HEK293T (cell line): ENCODE results near the gene KRTAP20-2.

ENCODE experiments used
- ARNT ChIP-seq: fragments of 450-650 bp; IDR thresholded peaks from 2 replicates; pipeline ENCODE4 v1.6.1; 2017; ENCODE audit warnings: mild to moderate bottlenecking
- BHLHE40 ChIP-seq: fragments of 450-650 bp; IDR thresholded peaks from 2 replicates; pipeline ENCODE4 v1.6.1; 2016; ENCODE audit warnings: mild to moderate bottlenecking, moderate library complexity, borderline replicate concordance
- FOXA1 ChIP-seq: fragments of 450-650 bp; IDR thresholded peaks from 2 replicates; pipeline ENCODE4 v1.6.1; 2016; ENCODE audit warnings: mild to moderate bottlenecking
- FOXK2 ChIP-seq: fragments of 450-650 bp; IDR thresholded peaks from 2 replicates; pipeline ENCODE4 v1.6.1; 2016; ENCODE audit warnings: mild to moderate bottlenecking
- FOXM1 ChIP-seq: fragments of 450-650 bp; IDR thresholded peaks from 2 replicates; pipeline ENCODE4 v1.6.1; 2017; ENCODE audit warnings: mild to moderate bottlenecking, borderline replicate concordance
- HDGF ChIP-seq: fragments of 450-650 bp; IDR thresholded peaks from 2 replicates; pipeline ENCODE4 v1.6.1; 2017; ENCODE audit warnings: antibody characterized with exemption, borderline replicate concordance
- SP1 ChIP-seq: fragments of 450-650 bp; IDR thresholded peaks from 2 replicates; pipeline ENCODE4 v1.6.1; 2017
- ZNF384 ChIP-seq: fragments of 450-650 bp; IDR thresholded peaks from 2 replicates; pipeline ENCODE4 v1.6.1; 2016
- TF ChIP-seq, protein P1 (sequence below): fragments of 450-650 bp; IDR thresholded peaks from 2 replicates; pipeline ENCODE4 v1.6.1; 2016

DNA sequence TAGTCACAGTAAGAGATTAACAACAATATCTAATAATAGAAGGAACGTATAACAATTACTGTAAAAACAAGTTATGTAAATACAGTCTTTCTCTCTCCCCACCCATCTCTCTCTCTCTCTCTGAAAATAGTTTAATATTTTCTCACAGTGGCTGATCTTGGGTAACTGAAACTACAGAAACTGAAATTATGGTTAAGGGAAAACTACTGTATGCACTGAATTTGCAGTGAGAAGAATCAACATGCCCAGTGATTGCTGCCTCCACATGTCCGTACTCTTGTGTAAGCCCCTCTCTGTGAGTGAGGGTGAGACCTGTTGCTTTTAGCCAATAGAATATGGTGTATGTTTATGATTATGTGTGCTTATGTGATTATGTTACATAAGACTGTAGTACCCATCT lies 22.9 kb upstream of the KRTAP20-2 start:
- no peak for TF ChIP-seq ARNT
- no peak for TF ChIP-seq SP1
- TF ChIP-seq, protein P1, sequence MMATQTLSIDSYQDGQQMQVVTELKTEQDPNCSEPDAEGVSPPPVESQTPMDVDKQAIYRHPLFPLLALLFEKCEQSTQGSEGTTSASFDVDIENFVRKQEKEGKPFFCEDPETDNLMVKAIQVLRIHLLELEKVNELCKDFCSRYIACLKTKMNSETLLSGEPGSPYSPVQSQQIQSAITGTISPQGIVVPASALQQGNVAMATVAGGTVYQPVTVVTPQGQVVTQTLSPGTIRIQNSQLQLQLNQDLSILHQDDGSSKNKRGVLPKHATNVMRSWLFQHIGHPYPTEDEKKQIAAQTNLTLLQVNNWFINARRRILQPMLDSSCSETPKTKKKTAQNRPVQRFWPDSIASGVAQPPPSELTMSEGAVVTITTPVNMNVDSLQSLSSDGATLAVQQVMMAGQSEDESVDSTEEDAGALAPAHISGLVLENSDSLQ = no peak
- no peak for TF ChIP-seq FOXA1
- TF ChIP-seq HDGF = no peak
- no peak for TF ChIP-seq FOXM1
- TF ChIP-seq FOXK2 = no peak
- TF ChIP-seq BHLHE40 = no peak
- TF ChIP-seq ZNF384 = no peak
